ENCODE measurements around the gene IMMP2L.

DNA sequence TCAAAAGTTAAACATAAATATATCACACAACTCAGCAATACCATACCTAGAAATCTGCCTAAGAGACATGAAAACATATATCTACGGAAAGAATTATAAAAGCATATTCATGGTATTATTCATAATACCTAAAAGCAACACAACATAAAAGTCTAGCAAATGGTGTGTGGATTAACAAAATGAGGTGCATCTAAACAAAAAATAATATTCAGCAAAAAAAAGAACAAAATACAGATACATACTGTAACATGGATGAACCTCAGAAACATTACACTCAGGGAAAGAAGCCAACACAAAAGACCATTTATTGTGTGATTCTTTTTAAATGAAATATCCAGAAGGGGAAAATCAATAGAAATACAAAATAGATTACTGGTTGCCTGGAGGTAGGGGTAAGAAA, 155.0 kb downstream of the IMMP2L start:
- TF ChIP-seq, protein P1, sequence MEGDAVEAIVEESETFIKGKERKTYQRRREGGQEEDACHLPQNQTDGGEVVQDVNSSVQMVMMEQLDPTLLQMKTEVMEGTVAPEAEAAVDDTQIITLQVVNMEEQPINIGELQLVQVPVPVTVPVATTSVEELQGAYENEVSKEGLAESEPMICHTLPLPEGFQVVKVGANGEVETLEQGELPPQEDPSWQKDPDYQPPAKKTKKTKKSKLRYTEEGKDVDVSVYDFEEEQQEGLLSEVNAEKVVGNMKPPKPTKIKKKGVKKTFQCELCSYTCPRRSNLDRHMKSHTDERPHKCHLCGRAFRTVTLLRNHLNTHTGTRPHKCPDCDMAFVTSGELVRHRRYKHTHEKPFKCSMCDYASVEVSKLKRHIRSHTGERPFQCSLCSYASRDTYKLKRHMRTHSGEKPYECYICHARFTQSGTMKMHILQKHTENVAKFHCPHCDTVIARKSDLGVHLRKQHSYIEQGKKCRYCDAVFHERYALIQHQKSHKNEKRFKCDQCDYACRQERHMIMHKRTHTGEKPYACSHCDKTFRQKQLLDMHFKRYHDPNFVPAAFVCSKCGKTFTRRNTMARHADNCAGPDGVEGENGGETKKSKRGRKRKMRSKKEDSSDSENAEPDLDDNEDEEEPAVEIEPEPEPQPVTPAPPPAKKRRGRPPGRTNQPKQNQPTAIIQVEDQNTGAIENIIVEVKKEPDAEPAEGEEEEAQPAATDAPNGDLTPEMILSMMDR (IDR thresholded peaks at IDR 0.05) = no peak
- TF ChIP-seq EZH2 (IDR thresholded peaks at IDR 0.05) = no peak
- TF ChIP-seq EZH2phosphoT487 (IDR thresholded peaks at IDR 0.05) = no peak
